ENCODE data around the gene LY6G6D.

LY6G6D gene

DNA sequence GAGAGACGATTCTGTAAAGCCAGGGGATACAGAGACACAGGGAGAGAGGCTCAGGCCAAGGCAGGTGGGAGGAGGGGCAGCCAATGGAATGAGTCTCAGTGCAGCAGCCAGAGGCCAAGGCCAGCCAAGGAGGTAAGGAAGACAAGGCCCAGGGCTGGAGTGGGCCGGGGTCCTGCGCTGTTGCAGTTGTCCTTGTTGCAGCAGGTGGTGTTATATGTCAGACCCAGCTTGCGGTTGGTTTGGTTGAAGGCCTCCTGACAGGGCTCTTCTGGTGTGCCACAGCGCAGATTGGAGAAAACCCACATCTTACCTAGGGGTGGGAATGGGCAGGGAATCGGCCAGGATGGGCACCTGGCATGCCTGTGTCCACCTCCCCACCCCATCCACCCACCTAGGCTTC, 3.9 kb downstream of the LY6G6D start:
- no peak for DNase-seq (ENCODE audit: low read depth)
- no peak overlapping the region for H3K4me3 ChIP-seq (ENCODE audit: low read depth, low read length)
- TF ChIP-seq CTCF (IDR thresholded peaks at IDR 0.05; ENCODE audit: low read depth, low read length, missing control alignments): no peak

GRCh38 chr6:31720196-31720770, 5.1 kb downstream of the LY6G6D start:
- H3K4me3 ChIP-seq (ENCODE audit: low read depth, low read length): no peak overlapping the region
- TF ChIP-seq CTCF (IDR thresholded peaks at IDR 0.05; ENCODE audit: low read depth, low read length, missing control alignments): no peak
- no peak for DNase-seq (ENCODE audit: low read depth)

DNA sequence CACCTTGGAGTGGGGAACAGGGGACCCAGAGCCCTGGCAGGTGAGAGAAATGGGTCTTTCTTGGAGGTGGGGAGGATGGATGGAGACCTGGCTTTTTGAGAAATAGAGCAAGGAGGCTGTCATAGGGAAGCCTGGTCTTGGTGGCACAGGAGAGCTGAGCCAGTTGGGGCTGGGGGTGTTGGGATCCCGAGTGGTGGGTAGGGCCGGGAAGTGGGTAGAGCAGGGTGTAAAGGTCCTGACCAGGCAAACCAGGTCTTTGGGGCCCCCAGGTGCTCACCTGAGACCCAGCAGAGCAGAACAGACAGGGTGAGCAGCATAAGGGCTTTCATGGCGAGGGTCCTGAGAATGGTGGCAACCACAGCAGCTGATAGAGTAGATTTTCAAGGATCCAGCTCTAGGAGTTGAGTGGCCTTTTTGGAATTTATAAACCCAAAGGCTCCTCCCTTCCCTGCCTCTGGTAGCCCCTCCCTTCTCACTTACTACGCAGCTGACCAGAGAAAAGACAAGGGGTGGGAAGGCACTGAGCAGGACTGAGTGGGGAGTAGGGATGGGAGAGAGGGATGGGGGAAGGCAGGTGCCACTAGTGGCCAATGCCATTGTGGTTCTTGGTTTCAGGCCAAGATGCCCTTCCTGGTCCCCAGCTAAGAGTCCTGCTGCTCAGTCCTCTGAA, 6.3 kb downstream of the LY6G6D start, which contains the start of gene LY6G6C:
Gene LY6G6C, minus strand, starts transcription at position 396 of the 670 bp plus-strand sequence. Its CDS starts 67 bp downstream, at position 329.
- DNase-seq (ENCODE audit: low read depth): no peak
- TF ChIP-seq CTCF (IDR thresholded peaks at IDR 0.05; ENCODE audit: low read depth, low read length, missing control alignments): no peak
- no peak within 1 kb of the TSS for H3K4me3 ChIP-seq (ENCODE audit: low read depth, low read length)

GRCh38 chr6:31722173-31722572, 7.0 kb downstream of the LY6G6D start:
- DNase-seq (ENCODE audit: low read depth): no peak
- TF ChIP-seq CTCF (IDR thresholded peaks at IDR 0.05; ENCODE audit: low read depth, low read length, missing control alignments): no peak
- no peak overlapping the region for H3K4me3 ChIP-seq (ENCODE audit: low read depth, low read length)

GRCh38 chr6:31723245-31723979, 8.3 kb downstream of the LY6G6D start, which contains the start of gene MPIG6B:
Gene MPIG6B (plus strand): TSS chr6:31723373. CDS start chr6:31723384, 11 bp downstream.
- no peak for TF ChIP-seq CTCF (IDR thresholded peaks at IDR 0.05; ENCODE audit: low read depth, low read length, missing control alignments)
- no peak within 1 kb of the TSS for H3K4me3 ChIP-seq (ENCODE audit: low read depth, low read length)
- DNase-seq (ENCODE audit: low read depth): no peak

DNA sequence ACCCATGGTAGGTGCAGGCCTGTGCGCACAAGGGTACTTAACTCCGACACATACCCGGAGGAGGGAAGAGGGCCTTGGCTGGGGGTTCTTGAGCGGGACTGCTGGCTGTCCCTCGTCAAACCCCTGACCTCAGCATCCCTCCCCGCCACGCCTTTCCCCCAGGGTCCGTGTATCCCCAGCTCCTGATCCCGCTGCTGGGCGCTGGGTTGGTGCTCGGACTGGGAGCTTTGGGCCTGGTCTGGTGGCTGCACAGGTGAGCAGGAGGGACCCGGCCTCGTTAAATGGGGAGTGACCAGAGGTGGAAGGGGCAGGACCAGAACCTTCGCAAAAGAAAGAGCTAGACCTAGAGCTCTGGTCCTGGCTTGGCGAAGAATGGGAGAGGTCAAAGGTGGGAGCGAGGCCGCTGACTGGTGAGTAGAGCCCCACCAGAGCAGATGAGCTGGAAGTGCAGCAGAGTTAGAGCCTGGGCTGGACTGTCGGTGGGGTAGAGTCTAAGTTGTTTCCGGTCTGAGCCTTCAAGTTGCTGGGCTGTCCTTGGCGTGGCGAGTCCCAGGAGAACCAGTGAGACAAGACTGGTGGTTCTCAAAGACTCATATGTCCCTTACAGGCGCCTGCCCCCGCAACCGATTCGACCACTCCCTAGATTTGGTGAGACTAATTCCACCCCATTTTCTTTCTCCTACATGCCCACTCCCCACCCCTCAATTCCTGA, 9.0 kb downstream of the LY6G6D start:
- H3K4me3 ChIP-seq (ENCODE audit: low read depth, low read length): no peak overlapping the region
- DNase-seq (ENCODE audit: low read depth): no peak
- TF ChIP-seq CTCF (IDR thresholded peaks at IDR 0.05; ENCODE audit: low read depth, low read length, missing control alignments): no peak

Measured in GM12864 (cell line).